ENCODE data around the gene TBX18.

DNA sequence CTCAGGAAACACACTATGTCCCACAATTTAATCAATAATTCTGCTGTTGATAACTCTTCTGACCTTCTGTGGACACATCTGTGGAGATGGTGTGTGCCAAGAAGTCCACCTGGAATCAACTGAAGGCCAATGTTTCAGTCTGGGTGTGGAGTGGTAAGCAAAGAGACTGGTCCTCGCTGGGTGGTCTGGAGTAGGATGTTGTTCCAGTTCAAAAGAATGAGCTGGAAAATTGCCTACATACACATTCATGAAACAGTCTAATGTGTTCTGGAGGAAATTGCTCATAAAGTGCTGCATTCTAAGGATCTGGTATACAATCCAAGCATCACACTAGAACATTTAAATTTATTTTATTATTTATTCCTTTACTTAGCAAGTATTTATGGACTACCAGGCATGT lies 33.9 kb upstream of the TBX18 start:
- TF ChIP-seq POLR2AphosphoS5 (IDR thresholded peaks at IDR 0.05; ENCODE audit: borderline replicate concordance, low read depth, low read length) = no peak
- no peak for TF ChIP-seq EZH2 (IDR thresholded peaks at IDR 0.05)
